Measurements from ENCODE around the gene CST9. TPM values are rescaled to one million over a fixed set of nuclear protein-coding genes. Genes with fewer than 3 reads are reported as not detected.
A peak's percentile ranks its signal among the peaks of the same experiment; 100 is the strongest.

Gene CST9
- total RNA-seq, 6 donors from 2014 or later = not detected

DNA sequence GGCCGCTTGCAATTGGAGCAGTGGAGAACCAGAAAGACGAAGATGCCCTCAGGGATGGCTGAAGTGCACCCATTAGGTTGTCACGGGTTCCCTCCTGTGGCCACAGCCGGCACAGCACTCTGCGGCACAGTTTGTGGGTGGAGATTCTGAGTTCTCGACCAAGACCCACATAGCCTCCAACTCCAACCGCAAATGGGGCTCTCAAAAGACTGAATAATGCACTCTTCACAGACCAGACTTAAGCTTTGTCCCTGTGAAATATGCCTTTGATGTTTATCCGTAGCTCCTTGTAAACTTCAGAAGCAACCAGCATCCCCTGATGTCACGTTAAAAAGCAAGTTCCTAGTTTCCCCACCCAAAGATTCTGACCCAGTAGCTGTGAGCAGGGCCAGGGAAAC, 934 bp upstream of the CST9 start:
- Histone ChIP-seq H3K27ac (no peak overlapping the region), H3K9me3 (no peaks in the 10 kb centered on the region), H3K27me3 (no peaks in the 10 kb centered on the region), H3K4me3 (no peak overlapping the region), H3K36me3 (no peaks in the 10 kb centered on the region), H3K4me1 (peaks cover 0 to 7% (median 0%) of the 10 kb centered on the region in 4 donors)
- WGBS, 2 donors = 10 to 24% methylated on average over 5 to 9 of the region's 9 CpGs
- TF ChIP-seq, protein P1, sequence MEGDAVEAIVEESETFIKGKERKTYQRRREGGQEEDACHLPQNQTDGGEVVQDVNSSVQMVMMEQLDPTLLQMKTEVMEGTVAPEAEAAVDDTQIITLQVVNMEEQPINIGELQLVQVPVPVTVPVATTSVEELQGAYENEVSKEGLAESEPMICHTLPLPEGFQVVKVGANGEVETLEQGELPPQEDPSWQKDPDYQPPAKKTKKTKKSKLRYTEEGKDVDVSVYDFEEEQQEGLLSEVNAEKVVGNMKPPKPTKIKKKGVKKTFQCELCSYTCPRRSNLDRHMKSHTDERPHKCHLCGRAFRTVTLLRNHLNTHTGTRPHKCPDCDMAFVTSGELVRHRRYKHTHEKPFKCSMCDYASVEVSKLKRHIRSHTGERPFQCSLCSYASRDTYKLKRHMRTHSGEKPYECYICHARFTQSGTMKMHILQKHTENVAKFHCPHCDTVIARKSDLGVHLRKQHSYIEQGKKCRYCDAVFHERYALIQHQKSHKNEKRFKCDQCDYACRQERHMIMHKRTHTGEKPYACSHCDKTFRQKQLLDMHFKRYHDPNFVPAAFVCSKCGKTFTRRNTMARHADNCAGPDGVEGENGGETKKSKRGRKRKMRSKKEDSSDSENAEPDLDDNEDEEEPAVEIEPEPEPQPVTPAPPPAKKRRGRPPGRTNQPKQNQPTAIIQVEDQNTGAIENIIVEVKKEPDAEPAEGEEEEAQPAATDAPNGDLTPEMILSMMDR (IDR thresholded peaks at IDR 0.05) = peak; percentile 86 to 89 (median 88)
- no peak for TF ChIP-seq POLR2A (IDR thresholded peaks at IDR 0.05)
- DNase-seq (peak; percentile 62 to 91), ATAC-seq (ENCODE audit: low FRiP score in 2 of 2) (peak; percentile 78 to 94)

DNA sequence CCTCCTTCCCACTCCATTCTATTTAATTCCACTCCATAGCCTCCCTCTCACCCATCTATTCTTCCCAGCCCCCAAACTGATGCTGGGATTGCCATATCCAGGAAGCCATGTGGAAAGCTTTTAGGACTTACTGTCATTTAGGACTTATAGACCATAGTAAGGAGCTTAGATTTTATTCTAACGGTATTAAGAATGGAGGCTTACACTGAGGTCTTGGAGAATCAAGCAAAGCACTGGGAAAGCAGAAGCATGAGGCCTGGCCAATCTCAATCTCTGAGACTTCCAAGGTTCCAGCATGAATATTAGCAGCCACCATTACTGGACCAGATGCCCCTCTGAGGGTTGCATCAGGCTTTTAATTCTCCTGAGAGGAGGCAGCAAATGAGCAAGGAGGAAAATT, 1.4 kb downstream of the CST9 start:
- Histone ChIP-seq H3K9me3 (no peaks in the 10 kb centered on the region), H3K4me1 (peaks cover 0 to 7% (median 0%) of the 10 kb centered on the region in 4 donors), H3K36me3 (no peaks in the 10 kb centered on the region), H3K27ac (no peak overlapping the region), H3K27me3 (no peaks in the 10 kb centered on the region), H3K4me3 (no peak overlapping the region)
- WGBS, 2 donors = 92 to 94% methylated on average over 1 of the region's 1 CpG
- DNase-seq = no peak
- no peak for ATAC-seq (ENCODE audit: low FRiP score in 2 of 2)
- TF ChIP-seq POLR2A (IDR thresholded peaks at IDR 0.05) = no peak
- no peak for TF ChIP-seq EP300 (IDR thresholded peaks at IDR 0.05)
- TF ChIP-seq, protein P1 (IDR thresholded peaks at IDR 0.05) = no peak
- no peak for TF ChIP-seq POLR2AphosphoS5 (IDR thresholded peaks at IDR 0.05)

DNA sequence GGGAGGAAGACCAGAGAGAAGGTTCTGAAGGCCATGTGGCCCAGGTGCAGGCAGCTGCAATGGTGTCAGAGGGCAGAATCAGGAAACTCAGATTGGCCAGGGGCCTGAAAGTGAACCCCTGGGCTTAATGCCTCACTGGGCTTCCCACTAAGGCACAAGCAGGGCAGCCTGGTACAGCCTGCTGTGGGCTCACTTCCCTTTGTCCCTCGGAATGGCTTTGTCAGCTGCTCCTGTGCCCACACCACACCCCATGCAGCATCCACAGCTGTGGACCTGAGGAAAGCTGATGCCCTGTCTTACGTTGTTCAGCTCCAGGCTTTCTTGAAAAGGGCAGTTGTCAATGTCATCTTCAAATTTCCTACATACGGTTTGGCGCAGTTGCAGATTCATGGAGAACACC, 2.4 kb downstream of the CST9 start:
- no peaks in the 10 kb centered on the region for H3K27me3 ChIP-seq

DNA sequence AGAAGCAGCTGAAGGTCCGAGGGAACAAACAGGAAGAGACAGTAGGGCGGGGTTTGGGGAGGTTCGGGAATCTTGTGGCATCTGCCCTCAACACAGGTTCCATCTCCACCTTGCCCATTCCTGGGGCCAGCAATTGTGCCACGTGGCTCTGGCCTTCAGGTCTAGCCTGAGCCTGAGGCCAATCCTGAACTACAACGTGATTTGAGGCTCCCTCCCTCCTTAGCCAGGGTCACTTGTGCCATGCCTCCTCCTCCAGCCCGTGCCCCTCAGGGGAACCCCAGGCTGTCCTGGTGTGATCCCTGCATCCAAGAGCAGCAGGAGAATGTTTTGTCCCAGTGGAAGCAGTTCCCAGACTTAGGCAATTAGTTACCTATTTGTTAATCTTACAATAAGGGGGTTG, 3.0 kb downstream of the CST9 start:
- Histone ChIP-seq H3K36me3 (no peaks in the 10 kb centered on the region), H3K4me3 (no peak overlapping the region), H3K4me1 (peaks cover 0 to 7% (median 0%) of the 10 kb centered on the region in 4 donors), H3K27me3 (no peaks in the 10 kb centered on the region), H3K27ac (no peak overlapping the region), H3K9me3 (no peaks in the 10 kb centered on the region)
- no peak for TF ChIP-seq POLR2AphosphoS5 (IDR thresholded peaks at IDR 0.05)
- TF ChIP-seq, protein P1 (IDR thresholded peaks at IDR 0.05) = no peak
- TF ChIP-seq POLR2A (IDR thresholded peaks at IDR 0.05) = no peak
- TF ChIP-seq EP300 (IDR thresholded peaks at IDR 0.05) = no peak
- WGBS, 2 donors = 40 to 54% methylated on average over 4 to 6 of the region's 6 CpGs
- ATAC-seq (ENCODE audit: low FRiP score in 2 of 2) (no peak), DNase-seq (peak in 1 of 2 donors; percentile 1)

More for the DNA sequence above, 2.4 kb downstream of the CST9 start:
- peaks cover 0 to 7% (median 0%) of the 10 kb centered on the region in 4 donors for H3K4me1 ChIP-seq
- H3K4me3 ChIP-seq = no peak overlapping the region
- DNase-seq (no peak), ATAC-seq (ENCODE audit: low FRiP score in 2 of 2) (no peak)
- 77 to 81% methylated on average over 4 of the region's 4 CpGs for WGBS, 2 donors
- no peaks in the 10 kb centered on the region for H3K9me3 ChIP-seq
- H3K27ac ChIP-seq = no peak overlapping the region
- H3K36me3 ChIP-seq = no peaks in the 10 kb centered on the region
- TF ChIP-seq, protein P1 (IDR thresholded peaks at IDR 0.05) = no peak
- TF ChIP-seq POLR2A (IDR thresholded peaks at IDR 0.05) (no peak), EP300 (IDR thresholded peaks at IDR 0.05) (no peak), POLR2AphosphoS5 (IDR thresholded peaks at IDR 0.05) (no peak)

DNA sequence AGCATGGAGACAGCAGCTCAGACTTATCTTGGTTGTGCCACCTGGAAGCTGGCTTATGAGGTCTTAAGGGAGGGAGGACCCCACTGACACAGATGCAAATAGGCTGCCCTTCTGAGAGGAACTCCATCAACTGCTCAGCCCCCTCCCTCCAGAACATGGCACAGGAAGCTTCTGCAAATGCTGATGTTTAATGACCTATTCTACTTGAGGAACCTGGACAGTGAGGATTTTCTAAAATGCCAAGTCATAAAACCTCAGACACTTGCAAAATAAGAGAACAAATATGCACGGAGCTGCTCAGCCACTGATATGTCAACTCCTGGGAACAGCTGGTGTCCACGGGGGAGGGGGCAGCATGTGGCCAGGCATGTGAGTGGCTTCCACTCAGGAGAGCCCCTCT, 3.5 kb downstream of the CST9 start:
- TF ChIP-seq POLR2A (IDR thresholded peaks at IDR 0.05) = no peak
- TF ChIP-seq, protein P1 (IDR thresholded peaks at IDR 0.05) = no peak
- TF ChIP-seq EP300 (IDR thresholded peaks at IDR 0.05) = no peak
- no peak for TF ChIP-seq POLR2AphosphoS5 (IDR thresholded peaks at IDR 0.05)
- Histone ChIP-seq H3K4me3 (no peak overlapping the region), H3K27me3 (no peaks in the 10 kb centered on the region), H3K27ac (no peak overlapping the region), H3K4me1 (peaks cover 0 to 7% (median 0%) of the 10 kb centered on the region in 4 donors), H3K9me3 (no peaks in the 10 kb centered on the region), H3K36me3 (no peaks in the 10 kb centered on the region)
- ATAC-seq (ENCODE audit: low FRiP score in 2 of 2) (no peak), DNase-seq (no peak)
- WGBS, 2 donors = 34 to 58% methylated on average over 2 of the region's 2 CpGs
